ENCODE measurements around the gene PI4KB. TPM values are rescaled to one million over a fixed set of nuclear protein-coding genes. Genes with fewer than 3 reads are reported as not detected.

PI4KB gene
- total RNA-seq, 1 experiment from 2014 or later: 52.7 TPM

Other genes starting within 250 kb of the PI4KB start
- 5.7 TPM for gene SEMA6C, start 180.8 kb downstream of the PI4KB start, total RNA-seq (2021; ENCODE audit: unreplicated experiment)
- not detected for gene TNFAIP8L2, start 170.8 kb downstream of the PI4KB start, total RNA-seq (2021; ENCODE audit: unreplicated experiment)
- gene LYSMD1, start 161.5 kb downstream of the PI4KB start, total RNA-seq (2021; ENCODE audit: unreplicated experiment): 5.1 TPM
- 36.5 TPM for gene SCNM1, start 161.3 kb downstream of the PI4KB start, total RNA-seq (2021; ENCODE audit: unreplicated experiment)
- gene TMOD4, start 151.4 kb downstream of the PI4KB start, total RNA-seq (2021; ENCODE audit: unreplicated experiment): 0.80 TPM
- gene VPS72, start 137.2 kb downstream of the PI4KB start, total RNA-seq (2021; ENCODE audit: unreplicated experiment): 71.5 TPM
- 78.9 TPM for gene PIP5K1A, start 128.9 kb downstream of the PI4KB start, total RNA-seq (2021; ENCODE audit: unreplicated experiment)
- gene PSMD4, start 72.7 kb downstream of the PI4KB start, total RNA-seq (2021; ENCODE audit: unreplicated experiment): 256 TPM
- 33.3 TPM for gene ZNF687, start 45.1 kb downstream of the PI4KB start, total RNA-seq (2021; ENCODE audit: unreplicated experiment)
- 75.5 TPM for gene RFX5, start 19.8 kb upstream of the PI4KB start, total RNA-seq (2021; ENCODE audit: unreplicated experiment)
- 5.9 TPM for gene SELENBP1, start 45.3 kb upstream of the PI4KB start, total RNA-seq (2021; ENCODE audit: unreplicated experiment)
- 412 TPM for gene PSMB4, start 72.2 kb upstream of the PI4KB start, total RNA-seq (2021; ENCODE audit: unreplicated experiment)
- 76.0 TPM for gene POGZ, start 132.1 kb upstream of the PI4KB start, total RNA-seq (2021; ENCODE audit: unreplicated experiment)
- gene CGN, start 184.0 kb upstream of the PI4KB start, total RNA-seq (2021; ENCODE audit: unreplicated experiment): 10.2 TPM
- 66.4 TPM for gene TUFT1, start 212.9 kb upstream of the PI4KB start, total RNA-seq (2021; ENCODE audit: unreplicated experiment)